Immature natural killer cell (primary cell): ENCODE results near the gene SIAH3. TPM values are rescaled to one million over a fixed set of nuclear protein-coding genes. Genes with fewer than 3 reads are reported as not detected.

Source experiments
- DNase-seq, 3 donors: peaks; one replicate each; pipeline ENCODE4 v3.0.0; 2022; ENCODE audit warnings: mixed read lengths in 1 of 3
- H3K27ac Mint-ChIP-seq, 6 donors: one replicate each; pipeline ENCODE4 v1.8.0; 2020; ENCODE audit warnings: mixed read lengths in 6 of 6, mild to moderate bottlenecking in 5 of 6, inconsistent platforms in 4 of 6, moderate library complexity in 3 of 6
- H3K27me3 Mint-ChIP-seq, 3 donors: one replicate each; pipeline ENCODE4 v1.8.0; 2020 to 2021; ENCODE audit warnings: low read depth in 3 of 3, mild to moderate bottlenecking in 3 of 3, mixed read lengths in 3 of 3, moderate library complexity in 3 of 3, inconsistent platforms in 1 of 3
- H3K36me3 Mint-ChIP-seq, 3 donors: one replicate each; pipeline ENCODE4 v1.8.0; 2020; ENCODE audit warnings: mixed read lengths in 3 of 3, inconsistent platforms in 2 of 3, mild to moderate bottlenecking in 2 of 3
- H3K4me1 Mint-ChIP-seq, 2 donors: one replicate each; pipeline ENCODE4 v1.8.0; 2020; ENCODE audit warnings: inconsistent platforms in 2 of 2, mild to moderate bottlenecking in 2 of 2, mixed read lengths in 2 of 2, moderate library complexity in 1 of 2
- H3K4me3 Mint-ChIP-seq, 5 donors: one replicate each; pipeline ENCODE4 v1.8.0; 2020; ENCODE audit warnings: mild to moderate bottlenecking in 5 of 5, mixed read lengths in 5 of 5, inconsistent platforms in 3 of 5, moderate library complexity in 3 of 5
- H3K9me3 Mint-ChIP-seq, 6 donors: one replicate each; pipeline ENCODE4 v1.8.0; 2020; ENCODE audit warnings: mild to moderate bottlenecking in 6 of 6, mixed read lengths in 6 of 6, inconsistent platforms in 4 of 6, moderate library complexity in 3 of 6
- polyA plus RNA-seq, 3 donors: library from polyadenylated mRNA; unstranded; fragments of 300-500 nt; fragmentation: Illumina TruSeq; gene quantifications; one replicate each; pipeline ENCODE4 v1.2.3, GENCODE V29; 2021

Gene SIAH3
- polyA plus RNA-seq, 3 donors from 2014 or later, result not detected

GRCh38 chr13:45748941-45749759 is 102.4 kb downstream of the SIAH3 start:
- DNase-seq, result no peak
- no peak overlapping the region for H3K27ac Mint-ChIP-seq
- H3K4me1 Mint-ChIP-seq, result peaks cover 0 to 2% of the 10 kb centered on the region in 2 donors
- no peaks in the 10 kb centered on the region for H3K36me3 Mint-ChIP-seq
- H3K4me3 Mint-ChIP-seq, result no peak overlapping the region
- no peaks in the 10 kb centered on the region for H3K9me3 Mint-ChIP-seq
- H3K27me3 Mint-ChIP-seq, result peaks cover 0 to 15% (median 3%) of the 10 kb centered on the region in 3 donors

GRCh38 chr13:45747071-45747470 is 104.5 kb downstream of the SIAH3 start:
- DNase-seq, result no peak
- Mint-ChIP-seq H3K36me3 (no peaks in the 10 kb centered on the region), H3K27me3 (peaks cover 1 to 20% (median 3%) of the 10 kb centered on the region in 3 donors), H3K9me3 (no peaks in the 10 kb centered on the region), H3K4me3 (no peak overlapping the region), H3K4me1 (peaks cover 0 to 2% of the 10 kb centered on the region in 2 donors), H3K27ac (no peak overlapping the region)

GRCh38 chr13:45744979-45745378 is 106.6 kb downstream of the SIAH3 start:
- H3K27me3 Mint-ChIP-seq, result peaks cover 1 to 20% (median 3%) of the 10 kb centered on the region in 3 donors
- no peak overlapping the region for H3K27ac Mint-ChIP-seq
- peaks cover 0 to 2% of the 10 kb centered on the region in 2 donors for H3K4me1 Mint-ChIP-seq
- no peaks in the 10 kb centered on the region for H3K36me3 Mint-ChIP-seq
- H3K9me3 Mint-ChIP-seq, result no peaks in the 10 kb centered on the region
- no peak overlapping the region for H3K4me3 Mint-ChIP-seq
- DNase-seq, result no peak

GRCh38 chr13:45742985-45743384 is 108.6 kb downstream of the SIAH3 start:
- Mint-ChIP-seq H3K36me3 (no peaks in the 10 kb centered on the region), H3K27ac (no peak overlapping the region), H3K4me1 (peaks cover 0 to 2% of the 10 kb centered on the region in 2 donors), H3K27me3 (peaks cover 0 to 9% (median 1%) of the 10 kb centered on the region in 3 donors), H3K4me3 (no peak overlapping the region), H3K9me3 (no peaks in the 10 kb centered on the region)
- no peak for DNase-seq

GRCh38 chr13:45737571-45738017 is 114.0 kb downstream of the SIAH3 start:
- no peaks in the 10 kb centered on the region for H3K4me1 Mint-ChIP-seq

GRCh38 chr13:45733361-45733760 is 118.2 kb downstream of the SIAH3 start:
- Mint-ChIP-seq H3K4me3 (no peak overlapping the region), H3K36me3 (no peaks in the 10 kb centered on the region), H3K4me1 (no peaks in the 10 kb centered on the region), H3K9me3 (no peaks in the 10 kb centered on the region), H3K27me3 (peaks cover 0 to 2% (median 0%) of the 10 kb centered on the region in 3 donors), H3K27ac (no peak overlapping the region)
- no peak for DNase-seq

More at GRCh38 chr13:45737571-45738017, 114.0 kb downstream of the SIAH3 start:
- Mint-ChIP-seq H3K27me3 (peaks cover 0 to 2% (median 0%) of the 10 kb centered on the region in 3 donors), H3K4me3 (no peak overlapping the region), H3K9me3 (no peaks in the 10 kb centered on the region), H3K36me3 (no peaks in the 10 kb centered on the region), H3K27ac (no peak overlapping the region)
- no peak for DNase-seq

GRCh38 chr13:45732916-45733315 is 118.6 kb downstream of the SIAH3 start:
- H3K27ac Mint-ChIP-seq, result no peak overlapping the region
- H3K9me3 Mint-ChIP-seq, result no peaks in the 10 kb centered on the region
- H3K36me3 Mint-ChIP-seq, result no peaks in the 10 kb centered on the region
- no peak for DNase-seq
- H3K4me1 Mint-ChIP-seq, result no peaks in the 10 kb centered on the region
- peaks cover 0 to 2% (median under 1%) of the 10 kb centered on the region in 3 donors for H3K27me3 Mint-ChIP-seq
- H3K4me3 Mint-ChIP-seq, result no peak overlapping the region

- H3K36me3 Mint-ChIP-seq, result no peaks in the 10 kb centered on the region
- DNase-seq, result no peak
- no peaks in the 10 kb centered on the region for H3K9me3 Mint-ChIP-seq
- H3K4me1 Mint-ChIP-seq, result no peaks in the 10 kb centered on the region
- no peak overlapping the region for H3K27ac Mint-ChIP-seq
- H3K27me3 Mint-ChIP-seq, result peaks cover 1 to 2% (median 2%) of the 10 kb centered on the region in 3 donors
- no peak overlapping the region for H3K4me3 Mint-ChIP-seq
Measured at GRCh38 chr13:45731455-45731854, 120.1 kb downstream of the SIAH3 start.

- Mint-ChIP-seq H3K4me3 (no peak overlapping the region), H3K27me3 (peaks cover 2 to 4% (median 2%) of the 10 kb centered on the region in 3 donors), H3K27ac (no peak overlapping the region), H3K4me1 (no peaks in the 10 kb centered on the region), H3K36me3 (no peaks in the 10 kb centered on the region), H3K9me3 (no peaks in the 10 kb centered on the region)
- no peak for DNase-seq
Measured at GRCh38 chr13:45728759-45729158, 122.8 kb downstream of the SIAH3 start.

Other genes starting within 250 kb of the SIAH3 start
- under 1 TPM in 1 of 3 donors, not detected in 2; 0.50 TPM for gene ERICH6B, start 236.0 kb downstream of the SIAH3 start, polyA plus RNA-seq
- not detected for gene CBY2, start 149.4 kb downstream of the SIAH3 start, polyA plus RNA-seq
- 10 to 100 TPM in 2 of 3 donors, 1 to 10 TPM in 1; 6.3 to 61.1 (median 30.8) TPM for gene ZC3H13, start 201.0 kb upstream of the SIAH3 start, polyA plus RNA-seq